ENCODE measurements around the gene KLHDC4.

KLHDC4 gene

GRCh38 chr16:87715658-87716057 lies 50.1 kb downstream of the KLHDC4 start:
- no peak for DNase-seq

- DNase-seq = no peak
Measured at GRCh38 chr16:87715231-87715630, 50.6 kb downstream of the KLHDC4 start.

DNA sequence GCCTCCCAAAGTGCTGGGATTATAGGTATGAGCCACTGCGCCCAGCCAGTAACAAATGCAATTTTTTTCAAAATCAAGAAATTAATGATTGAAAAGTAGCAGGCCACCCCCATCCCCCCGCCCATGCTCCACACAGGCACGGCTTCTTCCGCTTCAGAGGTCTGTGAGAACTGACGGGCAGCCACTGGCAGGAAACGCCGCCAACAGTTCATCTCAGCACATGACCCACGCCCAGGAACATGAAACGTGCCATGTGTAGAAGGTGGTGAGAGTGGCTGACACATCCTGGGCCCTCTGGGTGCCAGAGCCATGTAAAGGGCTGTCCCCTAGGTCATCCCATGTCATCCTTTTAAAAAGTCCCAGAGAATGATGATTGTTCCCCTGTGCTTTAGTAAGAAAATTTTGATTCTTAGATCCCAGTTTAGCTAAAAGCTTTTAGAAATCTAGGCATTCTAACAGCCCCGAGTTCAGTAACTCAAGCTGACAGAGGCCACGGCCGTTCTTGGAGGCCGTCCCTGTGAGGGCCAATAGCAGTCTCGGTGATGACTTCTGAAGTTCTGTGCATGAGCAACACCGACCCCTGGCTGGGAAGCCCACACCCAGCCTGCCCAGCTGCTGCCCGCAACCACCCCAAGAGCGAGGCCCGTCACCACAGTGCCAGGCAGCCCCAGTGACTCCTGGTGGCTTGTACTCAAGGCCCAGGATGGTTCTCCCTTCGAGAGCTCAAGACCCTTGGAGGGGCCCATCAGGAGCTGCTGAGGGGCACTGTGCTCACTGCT lies 52.1 kb downstream of the KLHDC4 start:
- no peak for DNase-seq

- no peak for DNase-seq
Measured at GRCh38 chr16:87712184-87712762, 53.5 kb downstream of the KLHDC4 start.

DNA sequence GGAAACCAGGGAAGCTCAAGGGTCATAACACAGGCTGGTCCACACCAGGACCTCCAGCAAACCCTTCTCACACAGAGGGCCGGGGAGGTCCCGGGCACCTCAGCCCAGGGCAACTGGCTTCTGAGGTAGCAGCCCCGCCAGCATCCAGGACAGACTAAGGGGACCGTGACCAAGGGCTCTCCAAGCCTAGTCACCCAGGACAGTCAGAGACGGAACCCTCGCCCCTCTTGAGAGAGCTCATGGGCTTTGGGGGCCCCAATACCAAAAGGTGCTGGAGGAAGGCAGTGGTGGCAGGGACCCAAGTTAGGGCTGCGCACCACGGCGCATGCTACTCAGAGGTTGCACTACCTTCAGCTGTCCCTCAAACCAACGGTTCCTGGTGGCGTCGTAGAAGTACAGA lies 54.9 kb downstream of the KLHDC4 start:
- no peak for DNase-seq

GRCh38 chr16:87709677-87710076 lies 56.1 kb downstream of the KLHDC4 start:
- DNase-seq = no peak

DNA sequence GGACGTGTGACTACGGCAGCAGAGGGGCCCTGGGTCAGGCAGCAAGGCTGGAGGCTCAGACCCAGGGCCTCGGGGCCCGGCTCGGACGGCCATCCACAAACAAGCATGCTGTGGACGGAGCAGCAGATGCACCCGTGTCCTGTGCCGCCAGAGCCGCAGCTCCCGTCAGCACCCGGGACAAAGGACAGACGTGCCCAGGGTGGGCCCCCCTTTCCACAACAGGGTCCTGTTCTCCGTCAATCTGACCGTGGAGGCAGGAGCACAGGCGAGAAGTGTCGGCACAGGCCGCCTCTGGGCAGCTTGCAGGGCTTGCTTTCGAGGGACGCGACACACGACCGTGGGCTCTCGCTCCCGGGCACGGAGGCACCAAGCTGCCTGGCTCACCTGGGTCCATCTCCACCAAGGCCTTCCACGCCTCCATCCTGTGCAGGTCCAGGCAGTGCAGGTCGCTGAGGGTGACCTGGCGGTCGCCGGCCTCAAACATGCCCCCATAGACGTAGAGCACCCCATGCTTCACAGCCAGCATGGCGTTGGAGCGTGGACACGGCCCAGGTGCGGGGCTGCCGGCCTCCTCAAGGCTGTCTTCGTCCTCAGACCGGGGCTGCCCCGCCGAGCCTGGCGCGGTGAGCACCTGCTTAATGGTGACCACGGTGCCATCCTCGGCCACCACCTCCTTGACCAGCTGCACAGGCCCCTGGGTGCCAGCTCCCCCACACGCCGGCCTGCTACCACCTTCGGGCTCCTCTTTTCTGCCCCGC lies 56.7 kb downstream of the KLHDC4 start:
- DNase-seq = no peak

DNA sequence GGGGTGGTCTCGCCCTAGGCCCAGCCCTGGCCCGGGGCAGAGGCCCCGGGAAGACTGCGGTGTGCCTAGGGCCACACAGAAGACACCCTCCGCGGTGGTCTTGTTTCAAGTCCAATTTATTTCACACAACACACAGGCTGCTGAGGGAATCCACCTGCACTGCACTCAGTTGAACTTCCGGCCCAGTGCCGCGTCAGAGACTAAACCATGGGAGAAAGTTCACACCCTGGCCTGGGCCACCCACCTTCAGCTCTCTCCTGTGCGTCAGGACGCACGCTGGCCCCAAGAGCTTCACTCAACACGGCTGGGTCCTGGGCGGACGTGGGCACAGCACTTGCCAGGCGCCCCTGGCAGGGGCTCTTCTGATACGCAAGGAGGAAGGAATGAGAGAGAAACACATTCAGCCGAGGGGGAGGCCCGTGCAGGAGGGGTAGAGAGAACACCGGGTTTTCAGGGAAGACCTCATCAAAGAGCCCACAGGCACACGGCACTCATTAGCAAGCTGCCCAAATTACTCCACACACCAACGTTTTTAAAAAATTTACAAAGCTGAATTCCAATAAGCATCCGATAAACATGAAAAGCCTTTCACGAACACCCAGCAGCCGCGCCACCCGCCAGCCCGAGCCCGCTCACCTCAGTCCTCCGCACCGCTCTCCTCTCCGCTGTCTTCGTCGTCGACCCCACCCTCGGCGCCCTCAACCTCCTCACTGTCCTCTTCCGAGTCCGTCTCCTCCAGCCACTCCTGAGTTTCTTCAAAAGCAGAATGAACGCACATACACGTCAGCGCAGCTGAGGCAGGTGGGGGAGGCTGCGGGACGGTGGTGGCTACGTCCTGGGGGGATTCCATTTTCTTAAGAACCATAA lies 57.8 kb downstream of the KLHDC4 start:
- no peak for DNase-seq

DNA sequence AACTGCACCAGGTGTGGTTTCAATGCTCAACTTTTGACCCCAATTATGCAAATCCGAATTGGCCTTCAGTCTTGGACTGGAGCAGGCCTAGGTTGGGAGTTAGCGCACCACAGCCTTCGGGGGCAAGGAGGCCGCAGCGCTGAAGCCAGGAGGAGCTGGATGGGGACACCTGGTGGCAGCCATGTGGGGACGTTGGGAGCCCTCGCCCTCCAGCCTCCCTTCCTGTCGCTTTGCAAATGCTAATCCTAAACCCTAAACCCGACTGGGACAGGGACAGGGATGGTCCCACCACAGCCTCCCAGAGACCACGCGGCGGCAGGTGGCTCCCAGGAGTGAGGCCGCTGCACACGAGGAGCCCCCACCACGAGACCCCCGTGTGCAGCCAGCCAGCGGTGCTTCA lies 58.7 kb downstream of the KLHDC4 start:
- peak; percentile 39 for DNase-seq

DNA sequence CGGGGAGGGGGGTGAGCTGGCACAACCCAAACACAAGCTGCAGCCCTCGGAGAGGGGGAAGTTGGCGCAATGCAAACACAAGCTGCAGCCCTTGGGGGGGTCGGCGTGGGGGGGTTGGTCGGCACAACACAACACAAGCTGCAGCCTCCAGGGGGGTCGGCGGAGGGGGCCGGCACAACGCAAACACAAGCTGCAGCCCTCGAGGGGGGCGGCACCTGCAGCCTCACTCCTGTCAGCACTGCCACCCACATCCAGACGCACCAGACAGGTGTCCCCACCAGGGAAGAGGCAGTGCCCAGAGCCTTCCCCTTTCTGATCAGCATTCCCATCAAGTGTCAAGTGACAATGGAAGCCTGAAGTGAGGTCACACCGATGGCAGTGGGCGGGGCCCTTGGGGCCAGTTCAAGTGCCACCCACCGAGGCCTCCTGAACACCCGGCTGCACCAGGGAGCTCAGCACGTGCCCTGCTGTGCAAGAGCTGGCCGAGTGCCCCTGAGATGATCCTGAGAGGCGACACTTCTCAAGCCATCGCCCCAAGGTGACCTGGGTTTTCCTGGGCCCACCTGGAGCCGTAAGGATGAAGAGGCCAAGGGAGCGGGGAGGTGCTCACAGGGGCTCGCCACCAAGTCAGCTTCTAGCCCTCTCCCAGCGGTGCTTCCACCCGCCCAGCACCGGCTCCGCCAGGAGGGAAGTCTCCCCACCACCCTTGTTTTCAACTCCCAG lies 59.3 kb downstream of the KLHDC4 start:
- peak; percentile 96 for DNase-seq

DNA sequence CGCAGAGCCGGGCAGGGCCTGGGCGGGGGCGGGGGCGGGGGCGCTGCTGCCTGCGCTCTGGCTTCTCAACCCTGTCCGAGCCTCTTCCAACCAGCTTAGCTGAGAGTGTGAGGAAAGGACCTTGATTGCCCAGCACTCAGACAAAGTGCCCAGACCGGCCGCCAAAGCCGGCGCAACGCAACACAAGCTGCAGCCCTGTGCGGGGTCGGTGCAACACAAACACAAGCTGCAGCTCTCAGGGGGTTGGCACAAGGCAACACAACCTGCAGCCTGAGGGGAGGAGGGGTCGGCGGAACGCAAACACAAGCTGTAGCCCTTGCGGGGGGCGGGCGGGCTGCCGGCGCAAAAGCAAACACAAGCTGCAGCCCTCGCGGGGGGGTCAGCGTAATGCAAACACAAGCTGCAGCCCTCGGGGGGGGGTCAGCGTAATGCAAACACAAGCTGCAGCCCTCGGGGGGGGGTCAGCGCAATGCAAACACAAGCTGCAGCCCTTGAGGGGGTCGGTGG lies 60.0 kb downstream of the KLHDC4 start:
- DNase-seq = peak; percentile 82

- DNase-seq = peak; percentile 25
Measured at GRCh38 chr16:87704754-87705353, 60.9 kb downstream of the KLHDC4 start.

GRCh38 chr16:87703835-87704375 lies 61.9 kb downstream of the KLHDC4 start:
- DNase-seq = no peak

- DNase-seq = no peak
Measured at GRCh38 chr16:87703071-87703470, 62.7 kb downstream of the KLHDC4 start.

DNA sequence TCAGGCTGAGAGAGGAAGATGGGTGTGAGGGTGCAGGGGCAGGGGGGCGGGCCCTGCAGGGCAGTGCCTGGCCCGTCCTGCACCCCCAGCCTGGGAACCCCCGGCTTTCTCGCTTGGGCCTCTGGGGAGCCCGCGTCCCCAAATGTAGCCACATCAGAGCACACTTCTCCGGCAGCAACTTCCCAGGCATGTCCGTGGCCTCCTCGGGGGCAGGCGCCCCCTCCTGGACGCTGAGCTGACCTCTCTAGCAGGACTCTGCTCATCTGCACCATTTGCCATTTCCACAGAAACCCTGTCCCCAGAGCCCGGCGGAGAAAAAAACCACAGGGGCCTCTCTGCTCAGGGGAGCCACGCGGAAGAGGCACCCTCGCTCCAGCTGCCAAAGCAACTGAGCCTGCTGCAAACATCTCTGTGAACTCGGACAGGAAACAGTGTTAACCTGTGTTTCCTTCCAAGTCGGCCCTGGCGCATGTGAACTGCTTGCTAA lies 63.4 kb downstream of the KLHDC4 start:
- DNase-seq = peak; percentile 23

GRCh38 chr16:87701505-87701921 lies 64.3 kb downstream of the KLHDC4 start:
- no peak for DNase-seq

GRCh38 chr16:87701078-87701460 lies 64.7 kb downstream of the KLHDC4 start:
- no peak for DNase-seq

DNA sequence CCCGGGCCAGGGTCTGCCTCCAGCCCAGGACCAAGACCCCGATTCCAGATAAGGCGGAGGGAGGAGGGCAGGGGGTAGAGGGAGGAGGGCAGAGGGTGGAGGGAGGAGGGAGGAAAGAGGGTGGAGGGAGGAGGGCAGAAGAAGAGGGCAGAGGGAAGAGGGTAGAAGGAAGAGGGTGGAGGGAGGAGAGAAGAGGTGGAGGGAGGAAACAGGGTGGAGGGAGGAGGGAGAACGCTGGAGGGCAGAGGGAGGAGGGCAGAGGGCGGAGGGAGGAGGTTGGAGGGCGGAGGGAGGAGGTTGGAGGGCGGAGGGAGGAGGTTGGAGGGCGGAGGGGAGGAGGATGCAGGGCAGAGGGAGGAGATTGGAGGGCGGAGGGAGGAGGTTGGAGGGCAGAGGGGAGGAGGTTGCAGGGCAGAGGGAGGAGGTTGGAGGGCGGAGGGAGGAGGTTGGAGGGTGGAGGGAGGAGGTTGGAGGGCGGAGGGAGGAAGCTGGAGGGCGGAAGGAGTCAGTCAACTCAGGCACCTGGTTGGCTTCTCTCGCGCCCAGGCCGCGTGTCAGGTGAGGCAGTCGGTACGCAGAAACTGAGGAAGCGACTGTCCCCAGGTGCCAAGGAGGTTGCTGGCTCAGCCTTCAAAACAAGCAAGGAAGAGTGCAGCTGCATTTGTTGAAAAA lies 65.2 kb downstream of the KLHDC4 start:
- no peak for DNase-seq

- DNase-seq = no peak
Measured at GRCh38 chr16:87698676-87699199, 67.0 kb downstream of the KLHDC4 start.

GRCh38 chr16:87698241-87698640 lies 67.5 kb downstream of the KLHDC4 start:
- no peak for DNase-seq

All from DMS53 (cell line).